NK-92 treated with Interleukin-12 subunit alpha and Interleukin-12 subunit beta, amount 100 ng/mL, for 24 hours (cell line): ENCODE data around the gene CCDC6.
"Not testable (repeated sequence)": the region's sequence is repeated elsewhere in the genome, so short reads cannot be mapped to it uniquely, and the experiment has no call there.

ENCODE experiments used
- DNase-seq: peaks from one replicate; lab custom pipeline; 2025; lab: John Stamatoyannopoulos, UW

The CCDC6 gene

DNA sequence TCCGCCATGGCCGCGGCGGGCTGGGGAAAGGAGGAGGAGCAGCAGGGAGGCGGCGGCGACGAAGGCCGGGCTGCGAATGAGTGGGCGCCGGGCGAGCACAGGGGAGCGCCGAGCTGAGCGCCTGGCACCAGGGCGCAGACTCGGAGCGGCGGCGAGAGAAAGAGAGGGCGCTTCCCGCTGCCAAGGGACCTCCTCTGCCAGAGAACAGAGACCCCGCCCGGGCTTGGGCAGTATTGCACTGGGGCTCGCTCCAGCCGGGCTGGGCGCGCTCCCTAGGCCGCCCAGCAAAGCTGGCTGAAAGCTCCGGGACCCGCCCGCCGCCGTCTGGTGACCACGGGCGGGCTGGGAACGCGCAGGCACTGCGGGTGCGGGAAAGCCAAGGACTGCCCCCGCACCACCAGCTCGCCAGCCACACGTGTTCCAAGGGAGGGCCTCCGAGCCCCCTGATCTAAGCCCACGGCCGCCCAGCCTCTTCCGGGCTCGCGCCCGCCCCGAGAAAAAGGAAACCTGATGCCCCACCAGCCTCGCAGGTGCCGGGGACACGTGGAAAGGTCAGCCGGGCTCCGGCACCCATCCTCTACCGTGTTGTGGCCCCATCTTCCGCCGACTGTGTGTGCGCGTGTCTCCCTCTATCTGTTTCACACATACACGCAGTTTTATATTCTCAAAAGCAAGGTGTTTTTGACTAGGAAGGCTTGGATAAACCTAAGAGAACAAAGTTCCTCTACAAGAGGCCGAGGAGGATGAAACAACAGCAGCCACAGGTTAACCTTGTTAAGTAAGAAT lies at the start of gene CCDC6:
Gene CCDC6 (minus strand): TSS at position 140 of the 786 bp plus-strand sequence. CDS start 132 bp downstream, at position 8.
- DNase-seq: peak; percentile 84

DNA sequence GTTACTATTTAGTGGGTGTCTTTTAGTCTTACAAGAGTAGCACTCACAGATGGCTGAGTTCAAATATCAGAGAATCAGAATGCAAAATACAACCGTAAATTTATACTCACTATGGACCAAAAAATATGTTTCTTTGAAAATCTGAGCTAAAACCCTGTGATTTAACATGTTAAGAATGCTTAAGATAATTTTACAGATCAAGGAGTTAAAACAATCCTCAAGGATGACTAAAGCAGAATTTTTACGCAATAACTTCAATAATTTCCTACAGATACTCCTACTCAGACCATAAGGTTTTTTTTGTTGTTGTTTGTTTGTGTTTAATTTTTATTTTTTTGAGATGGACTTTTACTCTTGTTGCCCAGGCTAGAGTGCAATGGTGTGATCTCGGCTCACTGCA lies 47.9 kb upstream of the CCDC6 start:
- DNase-seq: no peak

DNA sequence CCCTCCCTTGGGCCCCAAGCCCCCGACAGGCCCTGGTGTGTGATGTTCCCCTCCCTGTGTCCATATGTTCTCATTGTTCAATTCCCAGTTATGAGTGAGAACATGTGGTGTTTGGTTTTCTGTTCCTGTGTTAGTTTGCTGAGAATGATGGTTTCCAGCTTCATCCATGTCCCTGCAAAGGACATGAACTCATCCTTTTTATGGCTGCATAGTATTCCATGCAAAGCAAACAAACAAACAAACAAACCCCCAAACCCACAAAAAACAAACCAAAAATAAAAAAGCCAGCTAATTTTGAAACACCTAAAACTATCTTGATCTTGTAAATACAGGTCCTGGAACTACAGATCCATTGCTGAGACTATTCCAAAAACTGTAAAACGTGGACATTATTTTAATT lies 47.4 kb upstream of the CCDC6 start:
- DNase-seq: not testable (repeated sequence)

DNA sequence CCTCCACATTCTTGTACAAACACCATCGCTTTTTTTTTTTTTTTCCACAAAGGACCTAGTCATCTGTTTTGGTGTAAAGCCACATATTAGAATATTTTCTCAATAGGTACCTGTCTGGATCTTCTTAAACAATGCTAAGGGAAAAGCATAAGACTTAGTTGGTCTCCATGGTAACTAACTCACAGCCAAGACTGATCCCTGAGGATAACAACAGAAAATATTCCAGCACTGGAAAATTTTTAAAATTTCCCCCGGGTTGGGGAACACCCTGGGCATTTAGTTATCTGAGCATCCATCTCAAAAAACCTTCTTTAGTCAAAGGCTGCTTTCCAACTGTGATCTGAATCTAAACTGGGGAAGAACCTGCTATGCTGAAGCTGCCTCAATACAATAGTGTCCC lies 43.7 kb upstream of the CCDC6 start:
- no peak for DNase-seq

- DNase-seq: no peak
These were observed 43.3 kb upstream of the CCDC6 start for GRCh38 chr10:59949608-59950007.

GRCh38 chr10:59945991-59946390 lies 39.6 kb upstream of the CCDC6 start:
- DNase-seq: no peak

- no peak for DNase-seq
These were observed 39.2 kb upstream of the CCDC6 start for GRCh38 chr10:59945590-59945989.

DNA sequence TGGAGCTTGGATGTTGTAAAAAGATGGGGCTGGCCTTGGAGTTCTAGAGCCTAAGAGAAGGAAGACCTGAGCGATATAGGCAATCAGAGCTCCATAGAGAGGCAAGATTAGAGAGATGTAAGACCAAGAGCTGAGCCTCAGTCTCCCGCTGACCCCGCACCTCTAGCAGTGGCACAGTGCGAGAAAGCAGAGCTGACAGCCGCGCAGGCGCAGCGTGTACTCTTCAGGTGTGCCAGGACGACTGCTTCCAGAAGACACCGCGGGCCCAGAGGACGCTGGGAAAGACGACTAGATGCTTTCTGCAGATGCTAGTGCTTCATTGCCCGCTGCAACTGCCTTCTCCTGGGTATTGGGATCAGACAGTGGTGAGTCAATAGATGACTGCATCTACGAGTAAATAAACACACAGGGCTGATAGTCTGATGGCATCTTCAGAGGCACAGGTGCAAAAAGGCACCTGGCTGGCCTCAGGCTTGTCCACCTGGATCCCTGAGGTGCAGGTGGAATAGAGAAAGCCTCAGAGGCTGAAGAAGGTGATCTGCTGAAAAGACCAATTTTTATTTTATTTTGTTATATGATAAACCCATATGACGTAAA lies 38.1 kb upstream of the CCDC6 start:
- no peak for DNase-seq

DNA sequence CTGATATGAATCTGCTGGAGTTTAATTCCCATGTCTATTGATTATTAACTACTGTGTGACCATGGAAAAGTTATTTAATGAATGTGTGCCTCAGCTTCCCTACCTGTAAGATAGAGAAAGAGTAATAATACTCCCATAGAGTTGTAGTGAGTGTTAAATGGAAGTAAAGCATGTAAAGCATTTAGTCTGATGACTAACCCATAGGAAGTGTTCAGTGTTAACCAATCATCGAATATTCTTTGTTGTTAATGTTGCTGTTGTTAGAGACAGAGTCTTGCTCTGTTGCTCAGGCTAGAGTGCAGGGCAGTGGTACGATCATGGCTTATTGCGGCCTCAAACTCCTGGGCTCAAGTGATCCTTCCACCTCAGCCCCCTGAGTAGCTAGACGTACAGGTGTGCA lies 36.2 kb upstream of the CCDC6 start:
- no peak for DNase-seq

DNA sequence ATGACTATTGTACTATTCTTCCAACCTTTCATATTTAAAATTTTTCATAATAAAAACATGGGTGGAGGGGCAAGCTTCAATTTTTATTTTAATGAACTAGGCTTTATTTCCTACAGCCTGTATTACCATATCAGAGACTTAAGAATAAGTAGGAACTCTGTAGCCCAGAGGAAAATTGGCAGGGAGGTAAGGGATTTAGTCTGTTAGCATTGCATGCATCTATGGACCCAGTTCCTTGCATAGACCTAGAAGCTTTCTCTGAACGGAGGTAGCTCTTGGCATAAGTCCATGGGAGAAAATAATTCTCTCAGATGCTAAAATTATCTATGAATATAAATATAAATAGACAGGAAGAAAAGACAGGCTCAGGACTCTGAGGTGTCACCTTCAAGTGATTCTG lies 31.4 kb upstream of the CCDC6 start:
- no peak for DNase-seq

GRCh38 chr10:59934701-59935100 lies 28.3 kb upstream of the CCDC6 start:
- DNase-seq: no peak

GRCh38 chr10:59930788-59931521 lies 24.6 kb upstream of the CCDC6 start:
- not testable (repeated sequence) for DNase-seq

- DNase-seq: no peak
These were observed 19.7 kb upstream of the CCDC6 start for GRCh38 chr10:59926086-59926485.

DNA sequence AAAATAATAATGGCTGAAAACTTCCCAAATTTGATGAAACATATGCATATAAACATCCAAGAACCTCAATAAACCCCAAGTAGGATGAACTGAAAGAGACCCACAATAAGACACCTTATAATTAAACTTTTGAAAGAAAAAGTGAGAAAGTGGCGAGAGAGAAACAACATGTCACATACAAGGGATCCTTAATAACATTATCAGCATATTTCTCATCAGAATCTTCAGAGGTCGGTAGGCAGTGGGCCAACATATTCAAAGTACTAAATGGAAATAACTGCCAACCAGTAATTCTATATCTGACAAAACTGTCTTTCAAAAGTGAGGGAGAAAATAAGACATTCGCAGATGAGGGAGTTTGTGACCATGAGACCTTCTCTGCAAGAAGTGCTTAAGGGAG lies 16.6 kb upstream of the CCDC6 start:
- DNase-seq: no peak

- DNase-seq: no peak
These were observed 11.6 kb upstream of the CCDC6 start for GRCh38 chr10:59917922-59918321.

GRCh38 chr10:59913547-59914237 lies 7.3 kb upstream of the CCDC6 start:
- no peak for DNase-seq

DNA sequence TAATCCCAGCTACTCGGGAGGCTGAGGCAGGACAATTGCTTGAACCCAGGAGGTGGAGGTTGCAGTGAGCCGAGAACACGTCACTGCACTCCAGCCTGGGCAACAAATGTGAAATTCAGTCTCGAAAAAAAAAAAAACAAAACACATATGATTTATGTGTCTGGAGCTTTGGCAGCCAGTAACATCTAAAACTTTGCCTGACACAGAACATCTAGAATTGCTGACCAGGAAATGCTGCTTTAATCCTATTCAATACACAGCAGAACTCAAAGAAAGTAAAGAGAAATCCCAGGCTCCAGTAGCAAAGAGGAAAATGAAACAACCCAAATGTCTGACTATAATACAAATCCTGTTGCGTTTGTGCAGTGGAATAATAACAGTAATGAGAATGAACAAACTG lies 4.5 kb upstream of the CCDC6 start:
- DNase-seq: no peak

DNA sequence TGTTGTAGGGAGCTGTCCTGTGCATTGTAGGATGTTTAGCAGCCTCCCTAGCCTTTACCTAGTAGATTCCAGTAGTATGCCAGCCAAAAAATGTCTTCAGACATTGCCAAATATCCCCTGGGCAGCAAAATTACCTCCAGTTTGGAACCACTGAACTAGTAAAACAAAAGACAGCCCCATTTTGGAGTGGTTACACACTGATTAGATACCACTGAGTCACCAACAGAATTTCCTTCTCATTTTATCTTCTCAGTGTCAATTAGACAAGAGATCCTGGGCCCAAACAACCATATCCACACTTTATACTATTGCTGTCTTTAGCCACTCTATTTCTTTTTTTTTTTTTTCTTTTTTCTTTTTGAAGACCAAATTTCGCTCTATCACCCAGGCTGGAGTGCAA lies 3.5 kb upstream of the CCDC6 start:
- DNase-seq: no peak

DNA sequence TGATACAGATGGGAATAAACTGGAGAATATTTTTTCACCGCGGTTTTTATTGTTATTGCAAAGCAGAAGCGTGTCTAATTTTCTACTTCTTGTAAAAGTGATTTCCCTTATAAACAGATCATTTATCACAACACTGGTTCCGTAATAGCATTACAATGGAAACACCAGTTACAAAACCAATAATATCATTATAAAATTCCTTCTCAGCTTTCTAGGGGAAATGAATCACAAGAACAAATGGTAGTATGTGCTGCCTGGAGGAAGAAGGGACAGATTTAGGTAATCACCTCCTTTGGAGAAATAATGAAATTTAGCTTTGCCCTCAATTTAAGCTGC lies 2.4 kb upstream of the CCDC6 start:
- no peak for DNase-seq

DNA sequence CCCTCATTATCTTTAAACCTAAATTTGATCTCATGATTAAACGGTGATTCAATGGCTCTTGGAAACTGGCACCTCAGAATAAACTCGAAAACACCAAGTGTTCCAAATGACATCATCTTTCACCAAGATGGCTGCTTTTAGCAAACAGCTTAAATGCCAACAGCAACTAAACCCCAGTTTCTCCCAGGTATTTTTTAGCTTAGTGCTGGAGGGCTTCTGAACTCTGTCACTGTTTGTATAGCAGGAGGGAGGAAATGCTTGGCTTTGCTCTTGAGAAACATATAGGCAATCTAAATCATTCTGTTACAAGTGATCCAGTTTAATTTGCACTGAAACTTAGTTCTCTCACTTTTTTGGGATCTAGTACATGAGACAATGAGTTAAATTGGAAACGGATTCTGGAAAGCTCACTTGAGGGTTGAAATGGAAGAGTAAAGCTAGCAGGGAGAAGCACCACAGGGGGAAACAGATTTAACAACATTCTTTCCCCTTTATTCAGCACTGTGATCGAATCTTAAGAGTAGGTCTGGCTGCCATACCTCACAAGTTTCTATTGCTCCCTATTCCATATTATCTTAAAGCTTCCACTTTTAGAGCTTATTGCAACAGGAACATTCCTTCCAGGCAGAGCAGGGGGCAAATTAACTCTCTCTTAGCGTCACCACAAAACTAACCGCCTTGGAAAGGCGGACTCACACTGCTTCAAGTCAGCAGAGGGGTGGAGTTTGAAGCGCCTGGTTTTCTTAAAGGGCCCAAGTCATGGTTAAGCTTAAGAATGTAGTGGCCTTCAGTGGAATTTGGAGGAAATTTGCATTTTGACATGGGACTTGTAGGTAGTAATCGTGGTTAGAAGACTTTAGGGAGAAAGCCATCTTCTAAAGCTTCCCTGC lies 1.8 kb upstream of the CCDC6 start:
- no peak for DNase-seq

- DNase-seq: no peak
These were observed 1.2 kb upstream of the CCDC6 start for GRCh38 chr10:59907537-59907917.
